GM12892 (cell line): ENCODE data around the gene DNAJB13.

ENCODE experiments used
- POLR2A ChIP-seq: IDR thresholded peaks from 2 replicates; pipeline ENCODE4 v1.6.1; 2011; ENCODE audit warnings: low read depth, low read length, control low read depth
- POLR2AphosphoS5 ChIP-seq: IDR thresholded peaks from 2 replicates; pipeline ENCODE4 v1.6.1; 2011; ENCODE audit warnings: low read depth, low read length, control low read depth
- TAF1 ChIP-seq: IDR thresholded peaks from 2 replicates; pipeline ENCODE4 v1.6.1; 2011; ENCODE audit warnings: low read depth, mild to moderate bottlenecking, control low read depth, low read length, borderline replicate concordance

DNA sequence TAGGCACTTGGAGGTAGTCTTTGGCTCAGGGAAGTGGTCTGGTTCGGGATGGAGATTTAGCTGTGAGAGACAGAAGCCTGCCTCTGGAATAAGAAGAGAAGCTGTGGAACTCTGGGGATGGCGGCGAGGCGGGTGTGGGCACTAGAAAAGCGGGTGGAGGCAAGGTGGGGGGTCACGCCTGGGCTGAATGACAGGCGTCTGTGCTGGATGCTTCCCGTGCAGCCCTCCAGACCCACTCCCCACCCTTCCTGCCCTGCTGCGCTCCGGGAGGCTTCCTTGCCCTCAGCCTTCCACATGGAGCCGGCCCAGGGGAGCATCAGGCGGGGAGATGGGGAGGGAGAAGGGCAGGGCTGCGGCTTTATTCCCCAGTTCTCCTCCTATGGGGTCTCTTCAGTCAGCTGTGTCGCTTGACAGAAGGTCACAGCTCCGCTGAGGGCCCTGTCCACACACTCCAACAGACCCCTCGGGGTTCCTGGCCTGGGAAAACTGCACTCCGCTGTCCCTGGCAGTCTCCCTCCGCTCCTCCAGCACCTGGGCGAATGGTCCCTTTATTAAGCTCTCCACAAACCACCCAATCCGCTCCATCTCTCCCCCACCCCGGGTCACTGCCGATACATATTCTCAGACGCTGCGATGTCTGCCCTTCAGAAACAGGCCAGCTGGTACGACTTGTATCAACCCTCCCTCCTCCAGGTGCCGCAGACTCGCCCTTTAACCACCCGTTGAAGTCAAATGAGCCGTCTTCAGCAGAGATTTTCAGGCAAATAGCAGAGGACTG is 6.2 kb downstream of the DNAJB13 start:
- TF ChIP-seq TAF1 (no peak), POLR2AphosphoS5 (no peak), POLR2A (no peak)
